KMS-11 (cell line): ENCODE data around the gene TEX36.

Source experiments
- H2AFZ ChIP-seq: fragments of 200-600 bp; sonication (generic); 2 replicates; pipeline ENCODE4 v1.6.1; 2016; ENCODE audit warnings: antibody characterized with exemption, mixed run types, low read depth
- H3K27ac ChIP-seq: fragments of 200-600 bp; sonication (generic); 2 replicates; pipeline ENCODE4 v1.6.1; 2016; ENCODE audit warnings: mild to moderate bottlenecking, mixed run types
- H3K27me3 ChIP-seq: fragments of 200-600 bp; sonication (generic); 2 replicates; pipeline ENCODE4 v1.6.1; 2017; ENCODE audit warnings: mild to moderate bottlenecking, low read depth, mixed run types, moderate library complexity; ENCODE audit not compliant: insufficient read depth
- H3K36me3 ChIP-seq: fragments of 200-600 bp; sonication (generic); 2 replicates; pipeline ENCODE4 v1.6.1; 2017; ENCODE audit warnings: mild to moderate bottlenecking, mixed run types; ENCODE audit not compliant: insufficient read depth
- H3K4me1 ChIP-seq: fragments of 200-600 bp; sonication (generic); 2 replicates; pipeline ENCODE4 v1.6.1; 2016; ENCODE audit warnings: mild to moderate bottlenecking, low read depth, mixed run types; ENCODE audit not compliant: poor library complexity, severe bottlenecking
- H3K4me2 ChIP-seq: fragments of 200-600 bp; sonication (generic); 2 replicates; pipeline ENCODE4 v1.7.0; 2016; ENCODE audit warnings: mild to moderate bottlenecking, mixed run types
- H3K4me3 ChIP-seq: fragments of 200-600 bp; sonication (generic); IDR thresholded peaks from 2 replicates; pipeline ENCODE4 v1.6.1; 2017; ENCODE audit warnings: low read depth, low read length, mixed read lengths; ENCODE audit not compliant: insufficient read depth
- H3K79me2 ChIP-seq: fragments of 200-600 bp; sonication (generic); 2 replicates; pipeline ENCODE4 v1.6.1; 2016; ENCODE audit warnings: low read depth, mixed run types; ENCODE audit not compliant: insufficient read depth
- H3K9ac ChIP-seq: fragments of 200-600 bp; sonication (generic); 2 replicates; pipeline ENCODE4 v1.6.1; 2016; ENCODE audit warnings: mild to moderate bottlenecking, mixed run types
- H4K20me1 ChIP-seq: fragments of 200-600 bp; sonication (generic); 2 replicates; pipeline ENCODE4 v1.6.1; 2016; ENCODE audit warnings: mild to moderate bottlenecking, mixed run types; ENCODE audit not compliant: insufficient read depth
- TF ChIP-seq, protein P1 (sequence below): fragments of 200-600 bp; sonication (generic); conservative IDR thresholded peaks from 2 replicates; pipeline ENCODE4 v1.6.1; 2017; ENCODE audit warnings: low read depth, mild to moderate bottlenecking, antibody characterized with exemption, low read length, moderate library complexity, mixed read lengths

TEX36 gene

DNA sequence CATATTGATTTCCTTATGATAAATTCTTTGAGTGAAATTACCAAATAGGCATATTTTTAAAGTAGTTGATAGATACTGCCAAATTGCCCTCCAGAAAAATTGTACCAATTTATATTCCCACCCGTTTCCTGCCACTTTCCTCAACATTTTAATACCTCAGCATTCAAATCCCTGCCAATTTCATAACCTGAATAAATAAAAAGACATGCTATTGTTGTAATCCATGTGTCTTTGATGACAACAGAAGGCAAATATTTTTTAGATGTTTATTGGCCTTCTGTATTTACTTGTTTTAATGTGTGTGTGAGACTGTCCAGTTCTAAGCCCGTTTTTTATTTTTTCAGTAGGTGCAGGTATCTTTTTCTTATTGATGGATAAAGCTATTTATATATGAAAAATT lies 71.7 kb downstream of the TEX36 start:
- H3K9ac ChIP-seq = no peak overlapping the region
- H3K4me1 ChIP-seq = no peaks in the 10 kb centered on the region
- H3K4me2 ChIP-seq = no peak overlapping the region
- no peak overlapping the region for H3K4me3 ChIP-seq
- no peaks in the 10 kb centered on the region for H3K79me2 ChIP-seq
- H2AFZ ChIP-seq = no peak overlapping the region
- H3K27me3 ChIP-seq = no peaks in the 10 kb centered on the region
- H3K36me3 ChIP-seq = no peaks in the 10 kb centered on the region
- H3K27ac ChIP-seq = no peak overlapping the region
- TF ChIP-seq, protein P1, sequence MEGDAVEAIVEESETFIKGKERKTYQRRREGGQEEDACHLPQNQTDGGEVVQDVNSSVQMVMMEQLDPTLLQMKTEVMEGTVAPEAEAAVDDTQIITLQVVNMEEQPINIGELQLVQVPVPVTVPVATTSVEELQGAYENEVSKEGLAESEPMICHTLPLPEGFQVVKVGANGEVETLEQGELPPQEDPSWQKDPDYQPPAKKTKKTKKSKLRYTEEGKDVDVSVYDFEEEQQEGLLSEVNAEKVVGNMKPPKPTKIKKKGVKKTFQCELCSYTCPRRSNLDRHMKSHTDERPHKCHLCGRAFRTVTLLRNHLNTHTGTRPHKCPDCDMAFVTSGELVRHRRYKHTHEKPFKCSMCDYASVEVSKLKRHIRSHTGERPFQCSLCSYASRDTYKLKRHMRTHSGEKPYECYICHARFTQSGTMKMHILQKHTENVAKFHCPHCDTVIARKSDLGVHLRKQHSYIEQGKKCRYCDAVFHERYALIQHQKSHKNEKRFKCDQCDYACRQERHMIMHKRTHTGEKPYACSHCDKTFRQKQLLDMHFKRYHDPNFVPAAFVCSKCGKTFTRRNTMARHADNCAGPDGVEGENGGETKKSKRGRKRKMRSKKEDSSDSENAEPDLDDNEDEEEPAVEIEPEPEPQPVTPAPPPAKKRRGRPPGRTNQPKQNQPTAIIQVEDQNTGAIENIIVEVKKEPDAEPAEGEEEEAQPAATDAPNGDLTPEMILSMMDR = no peak
- H4K20me1 ChIP-seq = no peaks in the 10 kb centered on the region

DNA sequence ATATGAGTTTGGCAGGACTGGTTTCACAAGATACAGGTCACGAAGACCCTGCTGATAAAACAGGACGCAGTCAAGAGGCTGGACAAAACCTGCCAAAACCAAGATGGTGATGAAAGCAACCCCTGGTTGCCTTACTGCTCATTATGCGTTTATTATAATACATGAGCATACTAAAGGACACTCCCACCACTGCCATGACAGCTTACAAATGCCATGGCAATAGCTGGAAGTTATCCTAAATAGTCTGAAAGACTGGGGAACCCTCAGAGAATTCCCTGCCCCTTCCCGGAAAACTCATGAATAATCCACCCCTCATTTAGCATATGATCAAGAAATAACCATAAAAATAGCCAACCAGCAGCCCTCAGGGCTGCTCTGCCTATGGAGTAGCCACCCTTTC lies 73.1 kb downstream of the TEX36 start:
- TF ChIP-seq, protein P1 = no peak
- Histone ChIP-seq H3K27ac (no peak overlapping the region), H2AFZ (no peak overlapping the region), H3K4me3 (no peak overlapping the region), H4K20me1 (no peaks in the 10 kb centered on the region), H3K79me2 (no peaks in the 10 kb centered on the region), H3K4me1 (no peaks in the 10 kb centered on the region), H3K9ac (no peak overlapping the region), H3K27me3 (no peaks in the 10 kb centered on the region), H3K4me2 (no peak overlapping the region), H3K36me3 (no peaks in the 10 kb centered on the region)

DNA sequence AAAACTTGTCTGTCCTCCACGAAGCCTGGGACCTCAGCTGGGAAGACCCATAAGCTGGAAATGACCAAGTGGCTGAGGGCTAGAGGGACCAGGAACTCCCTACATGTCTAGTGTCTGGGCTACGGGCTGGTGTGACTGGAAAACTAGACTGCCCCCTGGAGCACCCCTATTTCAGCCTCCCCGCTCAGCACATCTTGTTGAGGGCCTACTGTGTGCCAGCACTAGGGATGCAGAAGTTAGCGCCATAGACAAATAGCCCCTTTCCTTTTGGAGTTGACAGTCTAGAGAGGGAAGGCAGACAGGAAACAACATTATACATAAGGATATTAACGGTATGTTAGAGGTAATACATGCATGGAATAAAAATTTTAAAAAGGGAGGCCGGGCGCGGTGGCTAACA lies 74.5 kb downstream of the TEX36 start:
- H3K9ac ChIP-seq = no peak overlapping the region
- no peak overlapping the region for H3K4me2 ChIP-seq
- H3K36me3 ChIP-seq = no peaks in the 10 kb centered on the region
- H3K79me2 ChIP-seq = no peaks in the 10 kb centered on the region
- no peak overlapping the region for H2AFZ ChIP-seq
- H4K20me1 ChIP-seq = no peaks in the 10 kb centered on the region
- TF ChIP-seq, protein P1 = no peak
- no peaks in the 10 kb centered on the region for H3K27me3 ChIP-seq
- no peaks in the 10 kb centered on the region for H3K4me1 ChIP-seq
- H3K4me3 ChIP-seq = no peak overlapping the region
- H3K27ac ChIP-seq = no peak overlapping the region

DNA sequence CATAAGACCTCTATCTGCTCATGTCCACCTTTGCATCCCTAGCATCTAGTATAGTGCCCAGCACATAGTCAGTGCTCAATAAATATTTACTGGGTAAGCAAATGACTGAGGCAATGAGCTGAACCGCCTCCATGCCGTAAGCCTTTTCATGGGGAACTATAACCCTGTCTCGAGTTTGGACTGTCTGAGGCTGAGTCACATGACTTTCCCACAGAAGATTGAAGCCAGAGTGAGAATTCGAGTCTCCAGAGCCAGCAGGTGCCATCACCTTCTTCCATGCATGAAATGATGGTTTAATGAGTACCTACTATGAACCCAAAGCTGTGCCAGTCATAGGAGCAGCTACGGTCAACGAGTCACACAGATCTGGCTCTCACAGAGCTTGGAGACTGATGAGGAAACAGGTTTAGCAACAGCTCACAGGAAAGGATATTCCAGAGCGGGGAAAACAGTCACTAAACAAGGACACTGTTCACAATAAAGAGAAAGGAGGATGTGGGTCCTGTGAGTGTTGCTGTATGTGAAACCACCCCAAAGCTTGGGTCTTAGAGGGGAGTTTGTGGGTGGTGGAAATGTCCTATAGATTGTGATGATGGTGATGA lies 75.2 kb downstream of the TEX36 start:
- Histone ChIP-seq H2AFZ (no peak overlapping the region), H3K36me3 (no peaks in the 10 kb centered on the region), H3K27me3 (no peaks in the 10 kb centered on the region), H3K9ac (no peak overlapping the region), H3K79me2 (no peaks in the 10 kb centered on the region), H3K27ac (no peak overlapping the region), H4K20me1 (no peaks in the 10 kb centered on the region), H3K4me1 (no peaks in the 10 kb centered on the region), H3K4me3 (no peak overlapping the region), H3K4me2 (no peak overlapping the region)
- TF ChIP-seq, protein P1 = no peak
